Measurements from ENCODE around the gene ZFP3. TPM values are rescaled to one million over a fixed set of nuclear protein-coding genes. Genes with fewer than 3 reads are reported as not detected.
"Not testable (repeated sequence)": the region's sequence is repeated elsewhere in the genome, so short reads cannot be mapped to it uniquely, and the experiment has no call there.

ZFP3 gene
- total and polyA plus RNA-seq, 2 experiments from 2014 or later: 1.5 to 1.8 TPM

DNA sequence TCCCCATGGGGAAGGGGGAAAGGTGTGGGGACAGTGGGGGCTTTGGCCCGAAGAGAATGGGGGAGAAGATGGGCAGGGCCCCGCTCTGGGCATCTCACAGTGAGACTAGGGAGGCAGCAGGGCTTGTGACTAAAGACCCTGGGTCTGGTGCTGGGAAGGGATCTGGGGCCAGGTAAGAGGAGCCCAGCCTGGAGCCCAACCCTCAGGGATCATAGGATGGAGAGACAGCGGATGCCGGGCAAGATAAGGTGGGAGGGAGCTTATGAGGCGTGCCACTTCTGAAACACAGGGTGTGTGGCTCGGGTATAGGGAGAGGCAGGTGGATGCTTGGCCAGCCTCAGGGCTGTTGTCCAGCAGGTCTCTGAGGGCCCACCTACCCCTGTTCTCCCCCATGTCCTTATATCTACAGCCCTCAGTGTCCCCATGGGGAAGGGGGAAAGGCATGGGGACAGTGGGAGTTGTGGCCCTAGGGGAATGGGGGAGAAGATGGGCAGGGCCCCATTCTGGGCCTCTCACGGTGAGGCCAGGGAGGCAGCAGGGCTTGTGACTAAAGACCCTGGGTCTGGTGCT lies 53.0 kb downstream of the ZFP3 start:
- no peak overlapping the region for H2AFZ ChIP-seq
- no peaks in the 10 kb centered on the region for H3K9me3 ChIP-seq (ENCODE audit: low read depth)
- 82 to 85% methylated on average over 7 of the region's 7 CpGs for WGBS, 2 experiments (ENCODE audit: low coverage in 1 of 2, low lambda C conversion rate in 2 of 2, missing lambda C conversion rate in 2 of 2)
- H3K9me2 ChIP-seq (ENCODE audit: insufficient read depth): no peaks in the 10 kb centered on the region
- H3K4me1 ChIP-seq (ENCODE audit: insufficient read depth): no peaks in the 10 kb centered on the region
- H3K27ac ChIP-seq: no peak overlapping the region
- H3K27me3 ChIP-seq (replicated peaks; ENCODE audit: insufficient read depth): no peaks in the 10 kb centered on the region
- no peak overlapping the region for H3K4me2 ChIP-seq (ENCODE audit: unreplicated experiment)
- H3K79me2 ChIP-seq (ENCODE audit: insufficient read depth): no peaks in the 10 kb centered on the region
- H3K4me3 ChIP-seq: no peak overlapping the region
- TF ChIP-seq EZH2phosphoT487 (IDR thresholded peaks at IDR 0.05; ENCODE audit: insufficient read depth, low read depth): no peak
- no peak for TF ChIP-seq EZH2 (IDR thresholded peaks at IDR 0.05; ENCODE audit: insufficient read depth, poor library complexity, severe bottlenecking)
- no peaks in the 10 kb centered on the region for H3K36me3 ChIP-seq (ENCODE audit: low read depth)
- in situ Hi-C loops (cut with MboI): no loop called here
- no peaks in the 10 kb centered on the region for H4K20me1 ChIP-seq (ENCODE audit: insufficient read depth)
- no peak for DNase-seq
- no peak overlapping the region for H3K9ac ChIP-seq
- H3F3A ChIP-seq (ENCODE audit: insufficient read depth): no peaks in the 10 kb centered on the region

- DNase-seq; H3K36me3 ChIP-seq (ENCODE audit: low read depth); H3K27ac ChIP-seq; H3K9ac ChIP-seq; H3K9me3 ChIP-seq (ENCODE audit: low read depth); H3K4me1 ChIP-seq (ENCODE audit: insufficient read depth); H2AFZ ChIP-seq; in situ Hi-C loops (cut with MboI); H3K27me3 ChIP-seq (replicated peaks; ENCODE audit: insufficient read depth); H3F3A ChIP-seq (ENCODE audit: insufficient read depth); H3K4me3 ChIP-seq; H3K79me2 ChIP-seq (ENCODE audit: insufficient read depth); H4K20me1 ChIP-seq (ENCODE audit: insufficient read depth); H3K9me2 ChIP-seq (ENCODE audit: insufficient read depth); H3K4me2 ChIP-seq (ENCODE audit: unreplicated experiment): not testable (repeated sequence)
- WGBS, 2 experiments (ENCODE audit: low coverage in 1 of 2, low lambda C conversion rate in 2 of 2, missing lambda C conversion rate in 2 of 2): 59 to 70% methylated on average over 13 to 16 of the region's 16 CpGs
Measured at GRCh38 chr17:5131799-5132502, 53.7 kb downstream of the ZFP3 start.

DNA sequence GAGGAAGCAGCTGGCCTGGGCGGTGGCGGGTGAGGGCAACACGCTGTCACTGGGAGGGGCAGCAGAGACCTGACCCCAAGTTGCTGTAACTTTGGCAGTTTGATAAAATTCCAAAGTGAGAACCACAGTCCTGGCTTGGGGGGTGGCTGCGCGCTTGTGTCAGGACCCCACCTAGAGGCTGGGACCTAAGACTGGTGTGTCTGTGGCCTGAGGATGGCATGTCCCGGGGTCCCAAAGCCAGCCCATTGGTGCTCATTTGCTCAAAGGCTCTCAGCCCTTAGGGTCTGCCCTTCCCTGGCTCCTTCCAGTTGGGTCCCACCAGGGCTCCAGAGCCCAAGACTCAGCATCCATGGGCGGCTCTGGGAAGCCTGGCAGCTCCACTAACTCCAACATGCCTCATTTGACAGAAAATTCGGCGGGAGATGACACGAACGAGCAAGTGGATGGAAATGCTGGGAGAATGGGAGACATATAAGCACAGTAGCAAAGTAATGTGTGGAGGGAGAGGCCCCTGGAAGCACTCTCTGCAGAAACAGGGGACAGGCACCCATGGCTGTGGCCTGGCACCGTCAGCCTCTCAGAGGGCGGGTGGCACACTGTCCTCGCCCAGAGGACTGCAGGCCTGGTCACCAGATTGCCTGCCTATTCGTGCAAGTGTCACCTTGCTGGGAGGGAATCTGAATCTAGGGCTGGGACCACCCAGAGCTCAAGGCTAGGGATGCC lies 54.4 kb downstream of the ZFP3 start:
- H3K79me2 ChIP-seq (ENCODE audit: insufficient read depth); H3K27me3 ChIP-seq (replicated peaks; ENCODE audit: insufficient read depth); H3K9me2 ChIP-seq (ENCODE audit: insufficient read depth); in situ Hi-C loops (cut with MboI); H2AFZ ChIP-seq; H3K4me1 ChIP-seq (ENCODE audit: insufficient read depth); H4K20me1 ChIP-seq (ENCODE audit: insufficient read depth); H3F3A ChIP-seq (ENCODE audit: insufficient read depth); H3K9me3 ChIP-seq (ENCODE audit: low read depth); H3K36me3 ChIP-seq (ENCODE audit: low read depth); H3K4me3 ChIP-seq; DNase-seq; H3K9ac ChIP-seq; H3K27ac ChIP-seq; H3K4me2 ChIP-seq (ENCODE audit: unreplicated experiment): not testable (repeated sequence)
- WGBS, 2 experiments (ENCODE audit: low coverage in 1 of 2, low lambda C conversion rate in 2 of 2, missing lambda C conversion rate in 2 of 2): 69 to 71% methylated on average over 15 of the region's 15 CpGs

- H3K27me3 ChIP-seq (replicated peaks; ENCODE audit: insufficient read depth): no peaks in the 10 kb centered on the region
- H3F3A ChIP-seq (ENCODE audit: insufficient read depth): no peaks in the 10 kb centered on the region
- H4K20me1 ChIP-seq (ENCODE audit: insufficient read depth): no peaks in the 10 kb centered on the region
- no peaks in the 10 kb centered on the region for H3K79me2 ChIP-seq (ENCODE audit: insufficient read depth)
- in situ Hi-C loops (cut with MboI): no loop called here
- WGBS, 2 experiments (ENCODE audit: low coverage in 1 of 2, low lambda C conversion rate in 2 of 2, missing lambda C conversion rate in 2 of 2): 57 to 71% methylated on average over 7 to 8 of the region's 8 CpGs
- H3K27ac ChIP-seq: no peak overlapping the region
- H3K4me3 ChIP-seq: no peak overlapping the region
- TF ChIP-seq EZH2phosphoT487 (IDR thresholded peaks at IDR 0.05; ENCODE audit: insufficient read depth, low read depth) (no peak), EZH2 (IDR thresholded peaks at IDR 0.05; ENCODE audit: insufficient read depth, poor library complexity, severe bottlenecking) (no peak)
- H3K36me3 ChIP-seq (ENCODE audit: low read depth): no peaks in the 10 kb centered on the region
- no peak for DNase-seq
- H3K4me1 ChIP-seq (ENCODE audit: insufficient read depth): no peaks in the 10 kb centered on the region
- no peaks in the 10 kb centered on the region for H3K9me3 ChIP-seq (ENCODE audit: low read depth)
- no peak overlapping the region for H3K4me2 ChIP-seq (ENCODE audit: unreplicated experiment)
- H3K9ac ChIP-seq: no peak overlapping the region
- no peaks in the 10 kb centered on the region for H3K9me2 ChIP-seq (ENCODE audit: insufficient read depth)
- no peak overlapping the region for H2AFZ ChIP-seq
Measured at GRCh38 chr17:5133311-5133710, 55.0 kb downstream of the ZFP3 start.

DNA sequence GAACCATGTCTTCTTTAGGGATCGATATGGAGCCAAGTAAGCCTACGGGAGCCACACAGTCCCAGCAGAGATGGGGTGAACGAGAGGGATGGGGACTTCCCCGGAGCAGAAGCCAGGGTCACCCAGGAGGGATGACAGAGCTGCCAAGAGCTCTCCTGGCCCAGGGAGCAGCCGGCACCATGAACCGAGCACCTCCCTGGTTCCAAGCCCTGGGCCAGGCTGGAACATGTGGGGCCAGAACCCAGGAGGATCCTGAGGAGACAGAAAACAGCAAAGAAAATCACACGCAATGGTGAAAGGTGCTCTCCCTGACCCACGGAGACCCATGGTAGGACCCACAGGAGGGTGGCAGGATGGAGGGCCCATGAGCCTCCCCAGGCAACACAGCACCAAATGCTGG lies 55.7 kb downstream of the ZFP3 start:
- H3K4me2 ChIP-seq (ENCODE audit: unreplicated experiment); H4K20me1 ChIP-seq (ENCODE audit: insufficient read depth); H3K9me2 ChIP-seq (ENCODE audit: insufficient read depth); H3K9ac ChIP-seq; H3K4me1 ChIP-seq (ENCODE audit: insufficient read depth); H3K27ac ChIP-seq; H3K27me3 ChIP-seq (replicated peaks; ENCODE audit: insufficient read depth); in situ Hi-C loops (cut with MboI); H3F3A ChIP-seq (ENCODE audit: insufficient read depth); H3K36me3 ChIP-seq (ENCODE audit: low read depth); H3K4me3 ChIP-seq; H2AFZ ChIP-seq; H3K9me3 ChIP-seq (ENCODE audit: low read depth); H3K79me2 ChIP-seq (ENCODE audit: insufficient read depth); DNase-seq: not testable (repeated sequence)
- 58 to 74% methylated on average over 8 of the region's 8 CpGs for WGBS, 2 experiments (ENCODE audit: low coverage in 1 of 2, low lambda C conversion rate in 2 of 2, missing lambda C conversion rate in 2 of 2)

DNA sequence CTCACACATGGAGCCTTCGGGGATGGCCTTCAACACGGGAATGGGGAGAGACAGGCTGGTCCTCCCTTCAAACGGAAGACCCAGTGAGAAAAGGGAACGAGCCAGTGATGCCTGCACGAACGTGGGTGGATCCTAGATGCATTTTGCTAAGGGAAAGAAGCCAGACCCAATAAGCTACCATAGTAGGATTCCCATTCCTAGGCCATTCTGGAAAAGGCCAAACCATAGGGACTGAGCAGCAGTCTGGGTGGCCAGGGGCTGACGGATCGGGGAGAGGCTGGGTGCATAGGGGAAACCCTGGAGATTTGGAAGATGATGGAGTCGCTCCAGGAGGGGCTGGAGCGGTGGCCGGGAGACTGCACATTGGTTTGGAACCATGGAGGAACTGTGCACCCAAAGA lies 56.3 kb downstream of the ZFP3 start:
- DNase-seq; H3K4me3 ChIP-seq; H3K27me3 ChIP-seq (replicated peaks; ENCODE audit: insufficient read depth); H3K36me3 ChIP-seq (ENCODE audit: low read depth); in situ Hi-C loops (cut with MboI); H3K79me2 ChIP-seq (ENCODE audit: insufficient read depth); H3K27ac ChIP-seq; H3K9me2 ChIP-seq (ENCODE audit: insufficient read depth); H3K4me2 ChIP-seq (ENCODE audit: unreplicated experiment); H3F3A ChIP-seq (ENCODE audit: insufficient read depth); H3K9me3 ChIP-seq (ENCODE audit: low read depth); H4K20me1 ChIP-seq (ENCODE audit: insufficient read depth); H2AFZ ChIP-seq; H3K9ac ChIP-seq; H3K4me1 ChIP-seq (ENCODE audit: insufficient read depth): not testable (repeated sequence)
- 78% methylated on average over 11 of the region's 11 CpGs for WGBS, 2 experiments (ENCODE audit: low coverage in 1 of 2, low lambda C conversion rate in 2 of 2, missing lambda C conversion rate in 2 of 2)
